Colon (tissue), 2 donors: ENCODE results near the gene GJB1.
"Not testable (repeated sequence)": the region's sequence is repeated elsewhere in the genome, so short reads cannot be mapped to it uniquely, and the experiment has no call there.

Experiments used
- FAIRE-seq: peaks from 2 replicates; lab custom pipeline; 2012; peaks lifted over from hg19 to GRCh38; lab: Jason Lieb, UNC
- donor health status: control.
- donor health status: control.

GJB1 gene

DNA sequence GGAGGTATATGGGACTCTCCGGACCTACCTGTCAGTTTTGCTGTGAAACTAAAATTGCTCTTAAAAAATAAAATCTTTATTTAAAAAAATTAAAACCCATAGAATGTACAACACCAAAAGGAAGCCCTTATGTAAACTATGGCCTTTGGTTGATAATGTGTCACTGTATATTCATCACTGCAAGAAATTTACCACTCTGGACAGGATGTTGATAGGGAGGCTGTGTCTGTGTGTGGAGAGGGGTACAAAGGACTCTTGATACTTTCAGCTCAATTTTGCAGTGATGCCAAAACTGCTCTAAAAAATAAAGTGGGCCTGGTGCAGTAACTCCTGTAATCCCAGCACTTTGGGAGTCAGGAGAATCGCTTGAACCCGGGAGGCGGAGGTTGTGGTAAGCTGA, 33.8 kb downstream of the GJB1 start:
- no peak for FAIRE-seq

GRCh38 chrX:71268624-71269023, 45.6 kb downstream of the GJB1 start:
- FAIRE-seq, result not testable (repeated sequence)

DNA sequence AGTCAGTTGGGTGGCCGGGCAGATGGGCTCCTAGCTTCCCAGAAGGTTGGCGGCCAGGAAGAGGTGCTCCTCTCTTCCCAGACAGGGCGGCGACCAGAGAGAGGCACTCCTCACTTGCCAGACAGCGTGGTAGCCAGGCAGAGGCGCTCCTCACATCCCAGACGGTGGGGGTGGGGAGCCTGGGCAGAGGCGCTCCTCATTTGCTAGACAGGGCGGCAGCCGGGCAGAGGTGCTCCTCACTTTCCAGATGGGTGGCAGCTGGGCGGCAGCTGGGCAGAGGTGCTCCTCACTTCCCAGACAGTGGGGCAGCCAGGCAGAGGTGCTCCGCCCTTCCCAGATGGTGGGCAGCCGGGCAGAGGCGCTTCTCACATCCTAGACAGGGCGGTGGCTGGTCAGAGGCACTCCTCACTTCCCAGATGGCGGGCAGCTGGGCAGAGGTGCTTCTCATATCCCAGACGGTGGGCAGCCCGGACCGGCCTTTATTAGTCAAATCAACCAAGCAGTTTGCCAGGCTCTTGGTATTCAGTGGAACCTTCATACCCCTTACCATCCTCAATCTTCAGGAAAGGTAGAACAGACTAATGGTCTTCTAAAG, 46.9 kb downstream of the GJB1 start:
- FAIRE-seq, result no peak

DNA sequence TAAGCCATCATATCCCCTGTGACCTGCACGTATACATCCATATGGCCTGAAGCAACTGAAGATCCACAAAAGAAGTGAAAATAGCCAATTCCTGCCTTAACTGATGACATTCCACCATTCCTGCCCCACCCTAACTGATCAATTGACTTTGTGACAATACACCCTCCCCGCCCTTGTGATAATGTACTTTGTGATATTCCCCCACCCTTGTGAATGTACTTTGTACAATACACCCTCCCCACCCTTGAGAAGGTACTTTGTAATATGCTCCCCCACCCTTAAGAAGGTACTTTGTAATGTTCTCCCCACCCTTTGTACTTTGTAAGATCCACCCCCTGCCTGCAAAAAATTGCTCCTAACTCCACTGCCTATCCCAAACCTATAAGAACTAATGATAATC, 49.3 kb downstream of the GJB1 start:
- FAIRE-seq, result not testable (repeated sequence)
